ENCODE measurements around the gene ADARB1. TPM values are rescaled to one million over a fixed set of nuclear protein-coding genes. Genes with fewer than 3 reads are reported as not detected.

Gene ADARB1
- total RNA-seq, 2 donors from 2014 or later: 28.7 to 38.5 TPM

DNA sequence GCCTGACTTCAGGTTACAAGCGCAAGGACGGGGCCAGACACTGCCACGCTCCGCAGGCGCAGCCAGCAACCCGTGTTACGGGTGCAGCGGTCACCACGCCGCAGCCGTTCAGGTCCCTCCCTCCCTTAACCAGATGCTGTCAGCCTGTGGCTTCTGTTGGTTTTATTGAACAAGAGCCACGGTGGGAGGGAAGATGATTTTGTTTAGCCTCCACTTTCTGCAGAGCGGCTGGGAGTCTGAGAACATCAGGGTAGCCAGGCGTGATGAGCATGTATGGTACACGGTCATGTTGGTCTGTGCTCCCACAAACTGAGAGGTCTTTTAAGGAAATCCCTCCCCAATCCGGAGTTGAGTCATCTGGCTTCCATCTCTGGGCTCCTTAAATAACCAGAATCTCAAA lies 18.5 kb upstream of the ADARB1 start:
- ATAC-seq: no peak

GRCh38 chr21:45056296-45056904 lies 18.0 kb upstream of the ADARB1 start:
- H3K27ac Mint-ChIP-seq: no peak overlapping the region

More for the DNA sequence above, 18.5 kb upstream of the ADARB1 start:
- no peak overlapping the region for H3K27ac Mint-ChIP-seq
- H3K4me3 Mint-ChIP-seq: no peak overlapping the region
- no peaks in the 10 kb centered on the region for H3K4me1 Mint-ChIP-seq (ENCODE audit: low read depth in 2 of 2)
- peaks cover 27 to 29% of the 10 kb centered on the region in 2 donors for H3K27me3 Mint-ChIP-seq
- no peaks in the 10 kb centered on the region for H3K9me3 Mint-ChIP-seq
- H3K36me3 Mint-ChIP-seq: no peaks in the 10 kb centered on the region
- DNase-seq (ENCODE audit: low spot score): no peak

GRCh38 chr21:45056917-45057560 lies 17.3 kb upstream of the ADARB1 start:
- Mint-ChIP-seq H3K27ac (no peak overlapping the region), H3K27me3 (peaks cover 25 to 29% of the 10 kb centered on the region in 2 donors), H3K4me1 (ENCODE audit: low read depth in 2 of 2) (no peaks in the 10 kb centered on the region), H3K4me3 (no peak overlapping the region), H3K9me3 (no peaks in the 10 kb centered on the region), H3K36me3 (no peaks in the 10 kb centered on the region)
- DNase-seq (ENCODE audit: low spot score) (no peak), ATAC-seq (no peak)

More at GRCh38 chr21:45056296-45056904, 18.0 kb upstream of the ADARB1 start:
- DNase-seq (ENCODE audit: low spot score): no peak
- H3K27me3 Mint-ChIP-seq: peaks cover 25 to 29% of the 10 kb centered on the region in 2 donors
- no peaks in the 10 kb centered on the region for H3K9me3 Mint-ChIP-seq
- no peak for ATAC-seq
- no peaks in the 10 kb centered on the region for H3K36me3 Mint-ChIP-seq
- no peaks in the 10 kb centered on the region for H3K4me1 Mint-ChIP-seq (ENCODE audit: low read depth in 2 of 2)
- H3K4me3 Mint-ChIP-seq: no peak overlapping the region

DNA sequence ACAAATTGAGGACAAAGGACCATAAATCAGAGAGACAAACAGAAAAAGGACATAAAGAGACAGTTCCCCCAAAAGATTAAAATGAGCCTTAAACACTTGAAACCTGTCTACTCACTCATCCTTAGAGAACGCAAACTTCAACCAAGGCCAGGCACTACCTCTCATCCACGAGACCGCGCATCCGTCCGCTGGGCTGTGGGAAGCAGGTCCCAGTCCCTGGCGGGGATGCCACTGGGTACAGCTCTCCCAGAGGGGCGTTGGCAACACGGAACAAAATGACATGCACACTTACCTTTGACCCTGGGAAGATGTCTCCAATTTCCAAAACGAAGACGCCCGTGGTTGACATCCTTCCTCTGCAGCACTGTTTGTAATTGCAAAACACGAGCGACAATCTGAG lies 16.5 kb upstream of the ADARB1 start:
- ATAC-seq (no peak), DNase-seq (ENCODE audit: low spot score) (no peak)
- Mint-ChIP-seq H3K4me3 (no peak overlapping the region), H3K36me3 (no peaks in the 10 kb centered on the region), H3K4me1 (ENCODE audit: low read depth in 2 of 2) (no peaks in the 10 kb centered on the region), H3K9me3 (no peaks in the 10 kb centered on the region), H3K27ac (peak overlapping the region in 1 of 2 donors; percentile 34), H3K27me3 (peaks cover 23 to 29% of the 10 kb centered on the region in 2 donors)

DNA sequence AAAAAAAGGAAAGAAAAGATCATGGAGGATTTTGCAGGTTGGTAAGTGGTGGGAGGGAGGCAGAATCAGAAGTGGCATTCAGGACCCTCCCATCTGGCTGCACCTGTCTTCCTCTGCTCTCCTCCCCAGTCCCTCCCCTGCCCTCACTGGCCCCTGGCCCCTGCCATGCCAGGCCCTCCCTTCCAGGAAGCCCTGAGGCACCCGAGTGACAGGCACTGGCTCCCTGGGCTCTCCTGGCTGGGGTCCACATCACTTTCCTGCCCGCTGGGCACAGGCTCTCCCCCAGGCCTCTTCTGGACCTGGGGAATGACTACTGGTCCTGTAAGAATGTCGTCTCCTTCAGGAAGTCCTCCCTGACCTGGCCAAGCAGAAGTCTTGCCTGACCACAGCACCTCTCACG lies 15.3 kb upstream of the ADARB1 start:
- no peak for ATAC-seq
- H3K27me3 Mint-ChIP-seq: peaks cover 20 to 27% of the 10 kb centered on the region in 2 donors
- no peaks in the 10 kb centered on the region for H3K4me1 Mint-ChIP-seq (ENCODE audit: low read depth in 2 of 2)
- no peak for DNase-seq (ENCODE audit: low spot score)
- H3K36me3 Mint-ChIP-seq: no peaks in the 10 kb centered on the region
- H3K4me3 Mint-ChIP-seq: no peak overlapping the region
- H3K9me3 Mint-ChIP-seq: no peaks in the 10 kb centered on the region
- H3K27ac Mint-ChIP-seq: no peak overlapping the region

- no peak overlapping the region for H3K27ac Mint-ChIP-seq
- no peaks in the 10 kb centered on the region for H3K4me1 Mint-ChIP-seq (ENCODE audit: low read depth in 2 of 2)
- H3K9me3 Mint-ChIP-seq: no peaks in the 10 kb centered on the region
- no peak overlapping the region for H3K4me3 Mint-ChIP-seq
- H3K27me3 Mint-ChIP-seq: peaks cover 20 to 23% of the 10 kb centered on the region in 2 donors
- DNase-seq (ENCODE audit: low spot score): no peak
- H3K36me3 Mint-ChIP-seq: no peaks in the 10 kb centered on the region
- no peak for ATAC-seq
Observed at GRCh38 chr21:45060089-45060488, 14.3 kb upstream of the ADARB1 start.

DNA sequence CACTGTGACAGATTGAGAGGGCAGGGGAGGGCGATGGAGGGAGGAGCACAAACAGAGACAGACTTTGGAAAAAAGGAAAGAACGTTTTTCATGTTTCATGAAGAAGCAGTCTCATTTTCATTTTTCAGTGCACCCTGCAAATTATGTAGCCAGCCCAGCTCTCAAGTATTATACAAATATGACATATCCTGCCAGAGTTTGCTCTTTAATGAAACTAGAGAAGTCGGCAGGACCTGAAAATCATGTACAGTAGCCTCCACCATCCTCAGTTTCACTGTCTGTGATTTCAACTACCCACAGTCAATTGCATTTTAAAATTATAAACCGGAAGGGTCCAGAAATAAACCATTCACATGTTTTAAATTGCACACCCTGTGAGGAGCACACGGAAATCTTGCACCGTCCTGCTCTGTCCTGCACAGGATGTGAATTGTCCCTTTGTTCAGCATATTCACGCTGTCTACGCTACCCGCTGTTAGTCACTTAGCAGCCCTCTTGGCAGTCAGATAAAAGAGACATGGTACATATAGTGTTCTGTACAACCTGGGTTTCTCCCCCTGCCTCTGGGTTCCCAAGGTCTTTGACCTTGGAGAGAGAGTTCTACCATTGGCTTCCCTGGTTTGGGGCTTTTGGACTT lies 13.6 kb upstream of the ADARB1 start:
- Mint-ChIP-seq H3K4me3 (no peak overlapping the region), H3K27ac (no peak overlapping the region), H3K36me3 (no peaks in the 10 kb centered on the region), H3K4me1 (ENCODE audit: low read depth in 2 of 2) (no peaks in the 10 kb centered on the region), H3K27me3 (peaks cover 20 to 23% of the 10 kb centered on the region in 2 donors), H3K9me3 (no peaks in the 10 kb centered on the region)
- DNase-seq (ENCODE audit: low spot score) (no peak), ATAC-seq (no peak)

GRCh38 chr21:45064091-45064490 lies 10.3 kb upstream of the ADARB1 start:
- Mint-ChIP-seq H3K36me3 (no peaks in the 10 kb centered on the region), H3K27ac (no peak overlapping the region), H3K4me1 (ENCODE audit: low read depth in 2 of 2) (no peaks in the 10 kb centered on the region), H3K27me3 (peaks cover 0 to 2% of the 10 kb centered on the region in 2 donors), H3K4me3 (no peak overlapping the region), H3K9me3 (no peaks in the 10 kb centered on the region)
- ATAC-seq (no peak), DNase-seq (ENCODE audit: low spot score) (no peak)

DNA sequence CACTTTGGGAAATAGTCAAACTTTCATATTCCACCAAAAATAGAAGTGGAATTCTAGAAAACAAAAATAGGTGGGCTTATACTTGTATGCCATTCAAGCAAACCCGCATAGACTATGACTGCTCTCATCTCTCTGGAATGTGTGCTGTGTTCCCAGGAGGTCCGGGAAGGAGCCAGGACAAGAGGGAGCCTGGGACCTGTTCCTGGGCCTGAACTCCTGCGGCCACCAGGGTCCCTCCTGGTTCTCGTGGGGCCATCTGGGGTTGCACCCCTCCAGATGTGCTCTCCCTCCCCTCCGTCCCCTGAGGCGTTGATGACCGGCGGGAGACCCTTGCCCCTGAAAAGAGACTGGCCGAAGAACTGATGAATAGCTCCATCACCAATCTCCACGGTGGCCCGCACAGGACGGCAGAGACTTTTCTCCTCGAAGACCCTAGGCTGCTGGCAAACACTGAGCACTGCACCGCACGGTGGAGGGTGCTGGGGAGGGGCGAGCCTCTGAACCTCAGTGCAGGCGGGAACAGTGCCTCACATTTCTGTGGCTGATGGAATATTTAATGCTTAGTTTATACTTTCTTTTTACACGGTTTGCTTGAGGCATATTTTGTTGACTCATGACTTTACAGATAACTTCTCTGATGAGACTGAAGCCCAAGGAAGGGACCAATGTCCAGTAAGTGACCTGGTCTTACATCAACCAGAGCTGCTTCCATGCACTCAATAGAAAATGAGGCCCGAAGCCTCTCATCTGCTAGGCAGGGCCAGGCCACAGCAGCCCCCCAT lies 9.6 kb upstream of the ADARB1 start:
- Mint-ChIP-seq H3K4me3 (no peak overlapping the region), H3K9me3 (no peaks in the 10 kb centered on the region), H3K36me3 (no peaks in the 10 kb centered on the region), H3K27ac (no peak overlapping the region), H3K4me1 (ENCODE audit: low read depth in 2 of 2) (no peaks in the 10 kb centered on the region), H3K27me3 (no peaks in the 10 kb centered on the region)
- DNase-seq (ENCODE audit: low spot score) (no peak), ATAC-seq (no peak)

- DNase-seq (ENCODE audit: low spot score) (no peak), ATAC-seq (peak in 1 of 2 donors; percentile 18)
- H3K36me3 Mint-ChIP-seq: no peaks in the 10 kb centered on the region
- no peaks in the 10 kb centered on the region for H3K9me3 Mint-ChIP-seq
- H3K27me3 Mint-ChIP-seq: no peaks in the 10 kb centered on the region
- no peaks in the 10 kb centered on the region for H3K4me1 Mint-ChIP-seq (ENCODE audit: low read depth in 2 of 2)
- H3K27ac Mint-ChIP-seq: no peak overlapping the region
- no peak overlapping the region for H3K4me3 Mint-ChIP-seq
Observed at GRCh38 chr21:45067462-45068285, 6.7 kb upstream of the ADARB1 start.

DNA sequence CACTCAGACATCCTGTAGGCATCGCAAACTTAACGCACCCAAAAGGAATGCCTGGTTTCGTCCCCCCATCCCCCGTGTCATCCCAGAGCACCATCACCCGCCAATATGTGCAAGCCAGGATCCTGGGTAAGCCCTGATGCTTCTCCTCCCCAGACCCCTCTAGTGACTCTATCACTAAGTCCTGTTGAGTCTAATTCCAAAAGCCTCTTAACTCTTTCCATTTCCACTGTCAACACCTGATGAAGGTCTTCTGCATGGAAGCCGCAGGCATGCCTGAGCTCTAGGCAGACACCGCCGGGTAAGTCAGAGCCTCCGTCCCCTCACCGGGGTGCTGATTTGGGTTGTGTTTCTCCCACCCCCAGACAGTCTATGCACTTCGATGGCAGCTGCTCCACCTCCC lies 5.3 kb upstream of the ADARB1 start:
- DNase-seq (ENCODE audit: low spot score) (no peak), ATAC-seq (no peak)
- Mint-ChIP-seq H3K9me3 (no peaks in the 10 kb centered on the region), H3K4me1 (ENCODE audit: low read depth in 2 of 2) (peaks cover 0 to 5% of the 10 kb centered on the region in 2 donors), H3K4me3 (no peak overlapping the region), H3K36me3 (no peaks in the 10 kb centered on the region), H3K27me3 (no peaks in the 10 kb centered on the region), H3K27ac (no peak overlapping the region)

DNA sequence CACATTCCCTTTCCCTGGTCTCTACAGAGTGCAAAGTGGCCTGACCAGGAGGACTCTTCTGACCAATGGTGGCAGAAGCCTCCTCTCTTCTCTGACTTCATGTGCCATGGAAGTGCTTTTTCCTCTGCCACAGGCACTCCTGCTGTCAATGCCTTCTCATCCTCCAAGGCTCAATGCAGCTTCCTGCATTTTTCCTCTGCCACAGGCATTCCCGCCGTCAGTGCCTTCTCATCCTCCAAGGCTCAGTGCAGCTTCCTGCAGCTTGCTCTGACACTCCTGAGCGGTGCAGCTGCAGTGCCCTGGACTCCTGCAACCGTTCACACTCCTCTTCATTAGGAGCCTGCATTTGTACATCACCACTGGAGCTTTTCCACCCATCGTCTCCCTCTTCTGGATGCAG lies 4.7 kb upstream of the ADARB1 start:
- Mint-ChIP-seq H3K9me3 (no peaks in the 10 kb centered on the region), H3K36me3 (no peaks in the 10 kb centered on the region), H3K4me1 (ENCODE audit: low read depth in 2 of 2) (peaks cover 0 to 5% of the 10 kb centered on the region in 2 donors), H3K27me3 (no peaks in the 10 kb centered on the region), H3K27ac (no peak overlapping the region), H3K4me3 (no peak overlapping the region)
- DNase-seq (ENCODE audit: low spot score) (no peak), ATAC-seq (no peak)

All from natural killer cell treated with Interleukin-12 subunit alpha and Interleukin-12 subunit beta and Interleukin-15 and Interleukin-18, amount 100 ng/mL, for 72 hours (primary cell).